Activated T-cell treated with anti-CD3 and anti-CD28 coated beads, Interleukin-2, amount 50 U/mL, for 4 hours (primary cell): ENCODE results near the gene SERPINB1. TPM values are rescaled to one million over a fixed set of nuclear protein-coding genes. Genes with fewer than 3 reads are reported as not detected.
A peak's percentile ranks its signal among the peaks of the same experiment; 100 is the strongest.
"Not testable (repeated sequence)": the region's sequence is repeated elsewhere in the genome, so short reads cannot be mapped to it uniquely, and the experiment has no call there.

Experiments
- ATAC-seq, 2 donors: fragments of 200-7000 bp; cut with Tn5 transposase; one replicate each; pipeline ENCODE4 v1.10.0; 2021
- DNase-seq: peaks from one replicate; pipeline ENCODE4 v3.0.0-alpha.2; 2020
- H3K27me3 Mint-ChIP-seq: one replicate; pipeline ENCODE4 v1.8.0; 2021; ENCODE audit warnings: low read depth, mixed read lengths
- H3K36me3 Mint-ChIP-seq: one replicate; pipeline ENCODE4 v1.8.0; 2022; ENCODE audit warnings: mixed read lengths; ENCODE audit not compliant: insufficient read depth
- H3K4me1 Mint-ChIP-seq: one replicate; pipeline ENCODE4 v1.8.0; 2021; ENCODE audit warnings: low read depth, mixed read lengths
- H3K4me3 Mint-ChIP-seq: one replicate; pipeline ENCODE4 v1.8.0; 2021; ENCODE audit warnings: mild to moderate bottlenecking, moderate library complexity, mixed read lengths
- H3K9me3 Mint-ChIP-seq: one replicate; pipeline ENCODE4 v1.8.0; 2021; ENCODE audit warnings: mixed read lengths
- total RNA-seq, 3 donors: library from RNA; stranded (reverse); gene quantifications; one replicate each; pipeline ENCODE4 v1.2.1, GENCODE V29; 2021

Gene SERPINB1
- total RNA-seq, 3 donors from 2014 or later, result 16.7 to 19.3 (median 18.0) TPM

- no peak for ATAC-seq
- no peaks in the 10 kb centered on the region for H3K9me3 Mint-ChIP-seq
- H3K4me3 Mint-ChIP-seq, result no peak overlapping the region
- DNase-seq, result no peak
- peaks cover 3% of the 10 kb centered on the region for H3K36me3 Mint-ChIP-seq
- H3K4me1 Mint-ChIP-seq, result peaks cover 10% of the 10 kb centered on the region
- no peaks in the 10 kb centered on the region for H3K27me3 Mint-ChIP-seq
These were observed 37.1 kb downstream of the SERPINB1 start for GRCh38 chr6:2804516-2804915.

GRCh38 chr6:2803731-2804429, 37.8 kb downstream of the SERPINB1 start:
- ATAC-seq (no peak), DNase-seq (no peak)
- Mint-ChIP-seq H3K9me3 (no peaks in the 10 kb centered on the region), H3K27me3 (no peaks in the 10 kb centered on the region), H3K4me1 (peaks cover 12% of the 10 kb centered on the region), H3K36me3 (peaks cover 3% of the 10 kb centered on the region), H3K4me3 (no peak overlapping the region)

DNA sequence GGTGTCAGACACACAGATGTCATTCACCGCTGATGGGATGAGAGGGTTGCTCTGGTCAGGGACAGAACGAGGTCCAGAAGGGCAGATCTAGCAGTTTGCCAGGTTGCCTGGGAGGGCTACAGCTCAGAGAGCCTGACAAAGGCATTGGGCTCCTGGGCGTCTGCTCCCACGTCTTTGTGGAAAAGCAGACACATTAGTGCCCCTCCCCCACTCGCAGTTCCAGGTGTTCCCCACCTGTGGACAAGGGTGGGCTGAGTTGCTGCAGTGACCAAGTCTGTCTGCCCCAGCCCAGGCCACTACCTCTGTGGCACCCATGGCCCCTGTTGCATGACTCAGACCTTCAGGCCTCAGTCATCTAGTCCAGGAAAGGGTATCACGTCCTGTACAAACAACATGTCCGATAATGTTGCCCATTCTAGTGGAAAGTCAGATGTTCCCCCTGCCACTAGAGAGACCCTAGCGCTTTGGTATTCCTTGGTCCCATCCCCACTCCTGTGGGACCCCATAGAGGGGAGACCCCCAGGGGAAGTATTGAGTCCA, 39.1 kb downstream of the SERPINB1 start:
- H3K4me3 Mint-ChIP-seq, result no peak overlapping the region
- H3K36me3 Mint-ChIP-seq, result peaks cover 3% of the 10 kb centered on the region
- H3K4me1 Mint-ChIP-seq, result peaks cover 16% of the 10 kb centered on the region
- no peak for DNase-seq
- no peaks in the 10 kb centered on the region for H3K9me3 Mint-ChIP-seq
- ATAC-seq, result no peak
- no peaks in the 10 kb centered on the region for H3K27me3 Mint-ChIP-seq

GRCh38 chr6:2801687-2802086, 40.0 kb downstream of the SERPINB1 start:
- H3K4me3 Mint-ChIP-seq, DNase-seq, H3K27me3 Mint-ChIP-seq: not testable (repeated sequence)

DNA sequence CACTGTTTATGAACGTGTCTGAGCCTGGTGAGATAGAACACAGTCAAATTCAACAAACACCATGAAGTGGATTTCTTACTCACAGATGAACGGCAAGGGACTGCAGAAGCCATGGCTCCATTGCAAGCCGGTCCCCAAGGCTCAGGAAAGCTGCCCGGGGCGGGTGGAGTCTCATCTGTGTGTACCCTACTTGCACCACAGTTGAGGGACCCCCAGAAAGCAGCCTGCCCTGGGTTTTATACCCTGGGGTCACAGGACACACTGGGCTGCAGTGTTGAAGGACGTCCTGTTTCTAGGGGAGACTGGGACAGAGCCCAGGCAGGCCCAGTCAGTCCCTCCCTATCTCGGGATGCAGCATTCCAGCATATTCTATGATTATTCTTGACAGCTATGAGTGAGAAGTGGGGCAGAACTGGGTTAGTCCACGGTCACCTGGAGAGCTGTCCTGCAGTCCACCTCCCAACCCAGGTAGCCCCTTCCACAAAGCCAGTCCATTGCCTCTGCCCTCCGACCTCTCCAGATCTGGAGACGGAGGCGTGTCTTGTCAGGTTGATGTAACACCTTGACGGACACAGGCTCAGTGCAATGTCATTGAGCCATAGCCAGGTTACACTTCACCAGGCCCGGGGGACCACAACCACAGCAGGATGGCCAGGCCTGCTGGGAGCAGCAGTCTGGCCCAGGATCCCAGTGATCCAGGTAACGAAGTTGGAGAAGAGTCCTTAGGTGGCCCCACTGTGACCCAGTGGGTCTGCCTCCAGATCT, 40.9 kb downstream of the SERPINB1 start:
- DNase-seq (no peak), ATAC-seq (no peak)
- Mint-ChIP-seq H3K4me1 (peaks cover 20% of the 10 kb centered on the region), H3K9me3 (no peaks in the 10 kb centered on the region), H3K27me3 (no peaks in the 10 kb centered on the region), H3K4me3 (no peak overlapping the region), H3K36me3 (peaks cover 2% of the 10 kb centered on the region)

More at GRCh38 chr6:2801687-2802086, 40.0 kb downstream of the SERPINB1 start:
- not testable (repeated sequence) for H3K9me3 Mint-ChIP-seq, H3K36me3 Mint-ChIP-seq, ATAC-seq
- H3K4me1 Mint-ChIP-seq, result peaks cover 19% of the 10 kb centered on the region

GRCh38 chr6:2799936-2800527, 41.6 kb downstream of the SERPINB1 start:
- Mint-ChIP-seq H3K9me3 (no peaks in the 10 kb centered on the region), H3K4me1 (peaks cover 20% of the 10 kb centered on the region), H3K27me3 (no peaks in the 10 kb centered on the region), H3K36me3 (peaks cover 2% of the 10 kb centered on the region), H3K4me3 (no peak overlapping the region)
- DNase-seq (no peak), ATAC-seq (peak; percentile 51 to 73)

DNA sequence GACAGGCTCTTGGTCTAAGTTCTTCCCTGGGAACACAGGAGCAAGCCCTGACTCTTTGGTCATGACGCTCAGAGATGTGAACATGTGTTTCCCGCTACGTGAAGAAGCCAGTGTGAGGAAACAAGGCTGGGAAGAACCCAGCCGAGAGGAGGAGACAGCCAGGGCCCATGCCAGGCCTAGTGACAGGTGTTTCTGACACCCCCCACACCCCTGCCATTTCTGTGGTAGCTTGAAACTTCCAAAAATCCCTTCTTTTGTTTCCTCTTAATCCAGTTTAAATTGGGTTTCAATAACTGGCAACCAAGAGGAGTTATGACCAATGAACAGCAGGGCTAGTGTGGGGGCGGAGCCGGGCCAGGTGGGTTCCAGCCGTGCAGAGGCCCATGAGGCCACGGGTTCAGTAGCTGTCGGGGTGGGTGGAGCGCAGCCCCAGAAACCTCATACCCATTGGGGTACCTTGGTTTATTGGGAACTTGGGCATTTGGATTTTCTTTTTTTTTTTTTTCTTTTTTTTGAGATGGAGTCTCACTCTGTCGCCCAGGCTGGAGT, 43.0 kb downstream of the SERPINB1 start:
- Mint-ChIP-seq H3K36me3 (peaks cover 2% of the 10 kb centered on the region), H3K9me3 (no peaks in the 10 kb centered on the region), H3K27me3 (no peaks in the 10 kb centered on the region), H3K4me1 (peaks cover 29% of the 10 kb centered on the region), H3K4me3 (no peak overlapping the region)
- DNase-seq (no peak), ATAC-seq (no peak)

DNA sequence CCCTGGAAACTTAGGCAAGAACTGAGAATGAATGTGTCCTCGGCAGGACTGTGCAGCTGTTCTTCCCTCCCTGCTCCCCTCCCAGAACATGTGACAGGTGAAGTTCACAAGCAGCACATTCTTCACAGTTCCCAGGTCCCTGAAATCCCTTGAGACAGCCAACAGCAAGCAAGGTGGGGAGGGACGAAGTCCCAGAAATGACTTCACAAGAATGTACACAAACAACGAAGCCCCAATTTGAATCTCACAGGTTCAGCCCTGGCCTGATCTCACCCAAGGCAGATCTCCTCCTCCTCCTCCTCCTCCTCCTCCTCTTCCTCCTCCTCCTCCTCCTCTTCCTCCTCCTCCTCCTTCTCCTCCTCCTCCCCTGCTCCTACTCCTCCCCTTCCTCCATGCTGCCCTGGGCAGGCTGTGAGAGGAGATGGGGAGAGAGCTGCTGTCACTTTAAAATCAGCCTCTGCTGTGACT, 44.1 kb downstream of the SERPINB1 start:
- H3K9me3 Mint-ChIP-seq, result no peaks in the 10 kb centered on the region
- H3K4me1 Mint-ChIP-seq, result peaks cover 39% of the 10 kb centered on the region
- no peaks in the 10 kb centered on the region for H3K27me3 Mint-ChIP-seq
- ATAC-seq (no peak), DNase-seq (no peak)
- no peak overlapping the region for H3K4me3 Mint-ChIP-seq
- peaks cover 2% of the 10 kb centered on the region for H3K36me3 Mint-ChIP-seq

GRCh38 chr6:2796861-2797260, 44.8 kb downstream of the SERPINB1 start:
- Mint-ChIP-seq H3K36me3 (peaks cover 2% of the 10 kb centered on the region), H3K4me1 (peaks cover 44% of the 10 kb centered on the region), H3K9me3 (no peaks in the 10 kb centered on the region), H3K27me3 (no peaks in the 10 kb centered on the region), H3K4me3 (no peak overlapping the region)
- ATAC-seq (no peak), DNase-seq (no peak)

DNA sequence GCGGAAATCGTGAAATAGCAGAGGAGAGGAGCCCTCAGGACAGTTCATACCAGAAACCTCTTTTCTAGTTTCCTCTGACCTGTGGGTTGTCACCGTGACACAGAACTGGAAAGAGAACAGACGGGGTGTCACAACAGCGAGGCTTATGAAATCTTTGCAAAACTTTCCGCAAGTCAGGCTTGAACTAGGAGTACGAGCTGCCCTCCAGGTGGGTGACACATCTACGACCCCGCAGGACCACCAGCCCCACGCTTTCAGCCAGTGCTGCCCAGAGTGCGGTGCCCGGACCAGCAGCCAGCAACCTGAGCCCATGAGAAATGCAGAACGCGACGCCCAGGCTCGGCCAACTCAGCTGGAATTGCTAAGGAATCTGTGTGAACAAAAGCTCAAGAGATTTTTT, 45.7 kb downstream of the SERPINB1 start:
- Mint-ChIP-seq H3K36me3 (peaks cover 2% of the 10 kb centered on the region), H3K27me3 (no peaks in the 10 kb centered on the region), H3K4me3 (no peak overlapping the region), H3K9me3 (no peaks in the 10 kb centered on the region), H3K4me1 (peaks cover 51% of the 10 kb centered on the region)
- DNase-seq, result no peak
- no peak for ATAC-seq

DNA sequence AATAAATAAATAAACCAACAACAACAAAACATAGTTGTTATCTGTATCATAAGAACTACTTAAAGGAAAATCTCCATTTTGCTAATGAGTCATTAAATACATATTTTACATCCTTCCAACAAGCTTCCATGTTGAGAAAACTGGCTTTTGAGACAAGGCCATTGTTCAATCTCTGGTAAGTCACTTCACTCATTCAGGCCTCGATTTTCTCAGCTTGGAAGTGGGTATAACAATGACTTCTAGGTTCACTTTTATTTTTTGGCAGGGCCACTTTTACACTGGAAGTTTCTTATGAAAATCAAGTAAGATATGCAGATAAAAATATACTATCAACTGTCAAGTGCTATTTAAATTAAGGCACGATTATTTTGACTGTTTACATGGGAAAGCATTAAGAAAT, 46.5 kb downstream of the SERPINB1 start:
- Mint-ChIP-seq H3K27me3 (no peaks in the 10 kb centered on the region), H3K9me3 (no peaks in the 10 kb centered on the region), H3K4me1 (peaks cover 51% of the 10 kb centered on the region), H3K4me3 (no peak overlapping the region), H3K36me3 (peaks cover 2% of the 10 kb centered on the region)
- ATAC-seq (no peak), DNase-seq (no peak)

DNA sequence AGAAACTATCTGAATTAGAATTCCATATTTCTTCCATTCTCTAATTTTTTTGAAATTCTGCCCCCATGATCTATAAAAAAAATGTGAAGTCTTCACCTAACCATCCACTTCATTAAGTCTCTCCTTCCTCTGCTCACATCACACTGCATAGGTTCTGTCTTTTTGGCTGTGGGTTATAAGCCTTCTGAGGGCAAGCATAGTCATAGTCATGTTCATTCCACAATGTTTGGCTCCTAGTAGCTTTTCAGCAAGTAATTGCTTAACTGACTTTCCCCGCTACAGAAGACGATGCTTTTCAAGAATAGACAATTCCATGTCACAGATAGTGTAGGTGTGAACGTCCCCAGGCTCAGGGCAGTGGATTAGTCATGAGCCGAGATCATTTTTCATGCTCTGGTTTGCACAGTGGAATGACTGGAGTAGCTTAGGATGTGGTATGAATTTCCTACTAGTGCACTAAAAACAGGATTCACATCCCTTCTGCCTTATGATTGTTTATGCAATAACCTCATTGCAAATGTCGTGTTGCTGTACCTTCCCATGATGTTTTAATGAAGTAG, 47.4 kb downstream of the SERPINB1 start:
- peaks cover 2% of the 10 kb centered on the region for H3K36me3 Mint-ChIP-seq
- no peaks in the 10 kb centered on the region for H3K9me3 Mint-ChIP-seq
- ATAC-seq (no peak), DNase-seq (no peak)
- H3K4me1 Mint-ChIP-seq, result peaks cover 44% of the 10 kb centered on the region
- H3K27me3 Mint-ChIP-seq, result no peaks in the 10 kb centered on the region
- no peak overlapping the region for H3K4me3 Mint-ChIP-seq

GRCh38 chr6:2793534-2794151, 48.0 kb downstream of the SERPINB1 start:
- H3K9me3 Mint-ChIP-seq, result no peaks in the 10 kb centered on the region
- peak overlapping the region; percentile 50 for H3K4me3 Mint-ChIP-seq
- H3K4me1 Mint-ChIP-seq, result peaks cover 44% of the 10 kb centered on the region
- DNase-seq (no peak), ATAC-seq (peak; percentile 71 to 73)
- H3K27me3 Mint-ChIP-seq, result no peaks in the 10 kb centered on the region
- peaks cover 2% of the 10 kb centered on the region for H3K36me3 Mint-ChIP-seq
